Astrocyte (in vitro differentiated cells and primary cell): ENCODE results near the gene TRPV2.

Experiments
- EZH2 ChIP-seq: IDR thresholded peaks from 2 replicates; pipeline ENCODE4 v1.6.1; 2012; ENCODE audit warnings: mild to moderate bottlenecking, low read length, inconsistent platforms; ENCODE audit not compliant: insufficient read depth
- TF ChIP-seq, protein P1 (sequence below): IDR thresholded peaks from 2 replicates; pipeline ENCODE4 v1.5.1; 2011; ENCODE audit warnings: low read depth, mild to moderate bottlenecking, inconsistent platforms, low read length, moderate library complexity; ENCODE audit not compliant: insufficient read depth

- TF ChIP-seq, protein P1, sequence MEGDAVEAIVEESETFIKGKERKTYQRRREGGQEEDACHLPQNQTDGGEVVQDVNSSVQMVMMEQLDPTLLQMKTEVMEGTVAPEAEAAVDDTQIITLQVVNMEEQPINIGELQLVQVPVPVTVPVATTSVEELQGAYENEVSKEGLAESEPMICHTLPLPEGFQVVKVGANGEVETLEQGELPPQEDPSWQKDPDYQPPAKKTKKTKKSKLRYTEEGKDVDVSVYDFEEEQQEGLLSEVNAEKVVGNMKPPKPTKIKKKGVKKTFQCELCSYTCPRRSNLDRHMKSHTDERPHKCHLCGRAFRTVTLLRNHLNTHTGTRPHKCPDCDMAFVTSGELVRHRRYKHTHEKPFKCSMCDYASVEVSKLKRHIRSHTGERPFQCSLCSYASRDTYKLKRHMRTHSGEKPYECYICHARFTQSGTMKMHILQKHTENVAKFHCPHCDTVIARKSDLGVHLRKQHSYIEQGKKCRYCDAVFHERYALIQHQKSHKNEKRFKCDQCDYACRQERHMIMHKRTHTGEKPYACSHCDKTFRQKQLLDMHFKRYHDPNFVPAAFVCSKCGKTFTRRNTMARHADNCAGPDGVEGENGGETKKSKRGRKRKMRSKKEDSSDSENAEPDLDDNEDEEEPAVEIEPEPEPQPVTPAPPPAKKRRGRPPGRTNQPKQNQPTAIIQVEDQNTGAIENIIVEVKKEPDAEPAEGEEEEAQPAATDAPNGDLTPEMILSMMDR = no peak
- TF ChIP-seq EZH2 = no peak
Measured at GRCh38 chr17:16483021-16483645, 67.8 kb downstream of the TRPV2 start.
